HG02759 (cell line): ENCODE data around the gene MYPN.

ENCODE experiments used
- ATAC-seq: cut with Tn5 transposase; IDR thresholded peaks from one replicate; pipeline ENCODE4 v1.9.1; 2021; ENCODE audit warnings: mild to moderate bottlenecking, moderate library complexity; ENCODE audit not compliant: unreplicated experiment

MYPN gene

DNA sequence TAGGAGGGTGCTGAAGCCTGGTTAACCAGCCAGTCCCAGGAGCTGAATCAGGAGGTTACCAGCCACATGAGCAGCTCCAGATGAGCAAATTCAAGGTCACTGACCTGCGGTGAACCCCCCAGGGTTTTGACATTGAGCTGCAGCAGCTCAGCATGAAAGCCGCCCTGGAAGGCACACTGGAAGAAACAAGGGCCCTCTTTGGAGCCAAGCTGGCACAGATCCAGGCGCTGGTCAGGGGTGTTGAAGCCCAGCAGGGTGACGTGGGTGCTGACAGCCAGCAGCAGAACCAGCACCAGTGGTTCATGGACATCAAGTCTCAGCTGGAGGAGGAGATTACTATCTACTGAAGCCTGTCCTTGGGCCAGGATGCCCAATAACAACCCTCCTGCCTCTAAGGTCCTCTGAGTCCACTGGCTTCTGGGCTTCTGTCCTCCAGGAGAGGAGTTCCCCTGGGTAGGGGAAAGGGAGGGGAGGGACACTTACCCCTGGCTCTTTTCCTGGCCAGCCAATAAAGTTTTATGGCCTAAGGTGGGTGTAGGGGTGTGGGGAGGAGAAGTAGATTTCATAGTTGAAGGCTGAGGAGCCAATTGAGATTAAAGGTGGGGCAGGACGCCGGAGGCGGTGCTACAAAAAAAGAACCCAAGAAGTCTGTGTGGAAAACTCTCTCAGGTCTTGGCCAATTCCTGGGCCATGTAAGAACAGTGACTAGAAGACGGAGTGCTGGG lies 152.0 kb downstream of the MYPN start:
- ATAC-seq = no peak
